Upper lobe of left lung (tissue), 6 donors: Measurements from ENCODE around the gene MMP24. TPM values are rescaled to one million over a fixed set of nuclear protein-coding genes. Genes with fewer than 3 reads are reported as not detected.

ENCODE experiments used
- ATAC-seq, 2 donors: fragments of 200-7000 bp; cut with Tn5 transposase; one replicate each; pipeline ENCODE4 v1.9.1; 2022; ENCODE audit warnings: mild to moderate bottlenecking in 2 of 2, moderate library complexity in 2 of 2; ENCODE audit not compliant: low FRiP score in 2 of 2
- DNase-seq, 2 donors: peaks; one replicate each; pipeline ENCODE4 v3.0.0-alpha.2; 2019 to 2020
- H3K27ac ChIP-seq, 4 donors: fragments of 200-600 bp; sonication (generic); one replicate each; pipeline ENCODE4 v1.5.1; 2016 to 2019
- H3K27me3 ChIP-seq, 4 donors: fragments of 200-600 bp; sonication (generic); one replicate each; pipeline ENCODE4 v1.5.1; 2017 to 2019
- H3K36me3 ChIP-seq, 4 donors: fragments of 200-600 bp; sonication (generic); one replicate each; pipeline ENCODE4 v1.5.1; 2016 to 2019
- H3K4me1 ChIP-seq, 4 donors: fragments of 200-600 bp; sonication (generic); one replicate each; pipeline ENCODE4 v1.5.1; 2018 to 2019
- H3K4me3 ChIP-seq, 4 donors: fragments of 200-600 bp; sonication (generic); one replicate each; pipeline ENCODE4 v1.5.1; 2017 to 2019; ENCODE audit warnings: mild to moderate bottlenecking in 2 of 4, moderate library complexity in 1 of 4
- H3K9me3 ChIP-seq, 4 donors: fragments of 200-600 bp; sonication (generic); one replicate each; pipeline ENCODE4 v1.5.1; 2018 to 2019
- CTCF ChIP-seq, 6 experiments: fragments of 450-650 bp in 4 of 6; fragments of 200-600 bp in 2 of 6; sonication (generic) in 2 of 6; IDR thresholded peaks; one replicate each; pipeline ENCODE4 v1.5.1; 2016 to 2019; ENCODE audit warnings: antibody characterized with exemption in 6 of 6
- EP300 ChIP-seq, 4 donors: sonication (generic); formaldehyde crosslinking; IDR thresholded peaks; one replicate each; pipeline ENCODE4 v1.5.1; 2017; ENCODE audit warnings: antibody characterized with exemption in 4 of 4, control low read depth in 2 of 4
- POLR2A ChIP-seq, 4 donors: fragments of 450-650 bp; IDR thresholded peaks; one replicate each; pipeline ENCODE4 v1.5.1; 2016 to 2017; ENCODE audit warnings: antibody characterized with exemption in 4 of 4, mild to moderate bottlenecking in 2 of 4
- POLR2AphosphoS5 ChIP-seq, 2 donors: sonication (generic); formaldehyde crosslinking; IDR thresholded peaks; one replicate each; pipeline ENCODE4 v1.5.1; 2017; ENCODE audit warnings: antibody characterized with exemption in 2 of 2
- WGBS, 2 donors: methylation state at CpG; one replicate each; pipeline ENCODE4 v1.1.5; 2017 to 2018; 5-methylcytosine and 5-hydroxymethylcytosine counted together
- small RNA-seq, 4 donors: library from RNA; depleted of rRNA; stranded (forward); fragments of <200 nt; gene quantifications; one replicate each; pipeline ENCODE3, GENCODE V24; 2016
- total RNA-seq, 6 donors: library from RNA; depleted of rRNA in 4 of 6; stranded (reverse); fragments of >200 nt in 4 of 6; gene quantifications; one replicate each; pipeline versions ENCODE4 v1.1.0 to v1.2.1, GENCODE V29; 2016 to 2021
- donor health status: DM: no; HTN: no; CAD: no; lungs with moderate emphysema.
- donor health status: DM: no; HTN: yes; CAD: no; lungs with severe emphysema.

The MMP24 gene
- total RNA-seq, 6 donors from 2014 or later = 7.3 to 25.4 (median 15.6) TPM

GRCh38 chr20:35319871-35320197 lies 93.3 kb downstream of the MMP24 start:
- Histone ChIP-seq H3K4me1 (peaks cover 0 to 12% (median 4%) of the 10 kb centered on the region in 4 donors), H3K36me3 (no peaks in the 10 kb centered on the region), H3K27me3 (no peaks in the 10 kb centered on the region), H3K9me3 (no peaks in the 10 kb centered on the region), H3K27ac (no peak overlapping the region), H3K4me3 (no peak overlapping the region)
- DNase-seq (no peak), ATAC-seq (no peak)
- TF ChIP-seq POLR2AphosphoS5 (IDR thresholded peaks at IDR 0.05) = no peak
- no peak for TF ChIP-seq CTCF (IDR thresholded peaks at IDR 0.05)
- TF ChIP-seq EP300 (IDR thresholded peaks at IDR 0.05) = no peak
- TF ChIP-seq POLR2A (IDR thresholded peaks at IDR 0.05) = no peak

GRCh38 chr20:35320396-35321126 lies 94.1 kb downstream of the MMP24 start:
- no peak for ATAC-seq
- peaks cover 0 to 12% (median 4%) of the 10 kb centered on the region in 4 donors for H3K4me1 ChIP-seq
- 92 to 94% methylated on average over 3 of the region's 3 CpGs for WGBS, 2 donors
- no peak overlapping the region for H3K4me3 ChIP-seq
- no peaks in the 10 kb centered on the region for H3K9me3 ChIP-seq
- no peak for TF ChIP-seq POLR2AphosphoS5 (IDR thresholded peaks at IDR 0.05)
- no peak for TF ChIP-seq CTCF (IDR thresholded peaks at IDR 0.05)
- TF ChIP-seq POLR2A (IDR thresholded peaks at IDR 0.05) = no peak
- TF ChIP-seq EP300 (IDR thresholded peaks at IDR 0.05) = no peak
- H3K36me3 ChIP-seq = no peaks in the 10 kb centered on the region
- DNase-seq = no peak
- H3K27ac ChIP-seq = no peak overlapping the region
- no peaks in the 10 kb centered on the region for H3K27me3 ChIP-seq

GRCh38 chr20:35325401-35325800 lies 98.9 kb downstream of the MMP24 start:
- ATAC-seq (no peak), DNase-seq (no peak)
- Histone ChIP-seq H3K9me3 (no peaks in the 10 kb centered on the region), H3K27ac (no peak overlapping the region), H3K36me3 (no peaks in the 10 kb centered on the region), H3K27me3 (no peaks in the 10 kb centered on the region), H3K4me3 (no peak overlapping the region), H3K4me1 (peaks cover 0 to 7% (median 3%) of the 10 kb centered on the region in 4 donors)
- WGBS, 2 donors = 75 to 81% methylated on average over 6 of the region's 6 CpGs
- TF ChIP-seq EP300 (IDR thresholded peaks at IDR 0.05) (no peak), CTCF (IDR thresholded peaks at IDR 0.05) (no peak), POLR2A (IDR thresholded peaks at IDR 0.05) (no peak), POLR2AphosphoS5 (IDR thresholded peaks at IDR 0.05) (no peak)

DNA sequence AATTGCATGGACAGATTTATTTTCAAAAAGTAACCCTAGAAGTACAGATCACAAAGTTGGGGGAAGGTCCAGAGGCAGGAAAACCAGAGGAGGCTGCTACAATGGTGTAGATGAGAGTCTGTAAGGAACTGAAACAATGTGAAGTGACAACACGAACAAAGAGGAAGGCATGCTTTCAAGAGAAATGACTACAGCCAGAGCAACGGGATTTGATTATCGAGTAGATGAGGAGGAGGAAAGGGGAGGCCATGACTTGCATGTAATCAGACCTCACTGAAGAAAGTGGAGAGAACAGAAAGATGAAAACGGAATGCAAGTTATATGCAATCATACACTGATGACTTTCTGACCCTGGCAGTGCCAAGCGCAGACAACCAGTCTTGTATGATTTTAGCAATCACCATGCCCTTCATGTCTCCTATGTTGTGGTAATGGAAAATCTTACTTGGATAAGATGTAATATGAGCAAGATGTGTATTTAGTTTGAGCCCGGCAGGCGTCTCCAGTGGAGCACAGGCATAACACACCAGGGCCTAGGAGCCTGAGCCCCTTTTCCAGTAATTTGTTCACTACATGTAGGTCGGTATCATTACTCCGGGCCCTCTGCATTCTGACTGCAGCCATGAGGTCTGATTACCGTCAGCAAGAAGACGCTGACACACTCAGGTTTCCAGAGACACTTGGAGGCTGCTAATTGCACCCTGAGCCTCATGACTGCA lies 99.7 kb downstream of the MMP24 start:
- 85 to 86% methylated on average over 11 of the region's 11 CpGs for WGBS, 2 donors
- Histone ChIP-seq H3K27ac (no peak overlapping the region), H3K4me3 (no peak overlapping the region), H3K36me3 (no peaks in the 10 kb centered on the region), H3K9me3 (no peaks in the 10 kb centered on the region), H3K4me1 (peaks cover 0 to 7% (median 3%) of the 10 kb centered on the region in 4 donors), H3K27me3 (no peaks in the 10 kb centered on the region)
- ATAC-seq = no peak
- TF ChIP-seq POLR2A (IDR thresholded peaks at IDR 0.05) = no peak
- TF ChIP-seq EP300 (IDR thresholded peaks at IDR 0.05) = no peak
- no peak for TF ChIP-seq CTCF (IDR thresholded peaks at IDR 0.05)
- TF ChIP-seq POLR2AphosphoS5 (IDR thresholded peaks at IDR 0.05) = no peak
- no peak for DNase-seq

Small RNAs within 50 kb of the gene (small RNA-seq; reads per million reads assigned to genes)
- gene MT1P3 (0 reads per million in 4 donors), gene RNA5SP483 (0 reads per million in 4 donors)

Other genes starting within 250 kb of the MMP24 start
- gene TRPC4AP, start 133.9 kb upstream of the MMP24 start, total RNA-seq = 100 to 1,000 TPM in 2 of 6 donors, 10 to 100 TPM in 4; 64.3 to 118 (median 80.5) TPM
- 10 to 100 TPM; 22.0 to 46.2 (median 35.6) TPM for gene EDEM2, start 79.4 kb upstream of the MMP24 start, total RNA-seq
- gene PROCR, start 54.6 kb upstream of the MMP24 start, total RNA-seq = 10 to 100 TPM in 4 of 6 donors, 1 to 10 TPM in 2; 5.2 to 24.7 (median 11.6) TPM
- gene MMP24OS, start 51.4 kb downstream of the MMP24 start, total RNA-seq = 100 to 1,000 TPM in 1 of 6 donors, 10 to 100 TPM in 5; 27.8 to 145 (median 42.6) TPM
- gene EIF6, start 58.1 kb downstream of the MMP24 start, total RNA-seq = 100 to 1,000 TPM in 2 of 6 donors, 10 to 100 TPM in 4; 57.5 to 106 (median 88.7) TPM
- not detected for gene FAM83C, start 65.7 kb downstream of the MMP24 start, total RNA-seq
- 10 to 100 TPM; 22.0 to 96.4 (median 42.9) TPM for gene UQCC1, start 185.3 kb downstream of the MMP24 start, total RNA-seq
- gene GDF5, start 211.5 kb downstream of the MMP24 start, total RNA-seq = 1 to 10 TPM in 2 of 6 donors, under 1 TPM in 3, not detected in 1; 0.14 to 1.9 (median 0.59) TPM
- 10 to 100 TPM; 15.4 to 66.6 (median 29.6) TPM for gene CEP250, start 228.9 kb downstream of the MMP24 start, total RNA-seq